GF-D8 (cell line): ENCODE results near the gene EIF1AD.

Experiments
- DNase-seq: peaks from one replicate; lab custom pipeline; 2025; lab: John Stamatoyannopoulos, UW

The EIF1AD gene

GRCh38 chr11:66004186-66004585 is 2.2 kb upstream of the EIF1AD start:
- no peak for DNase-seq

- no peak for DNase-seq
These were observed 1.3 kb upstream of the EIF1AD start for GRCh38 chr11:66003291-66003690.

GRCh38 chr11:66002648-66003225 is 780 bp upstream of the EIF1AD start:
- no peak for DNase-seq

- DNase-seq: peak; percentile 50
These were observed 4.7 kb downstream of the EIF1AD start for GRCh38 chr11:65997286-65997685.

GRCh38 chr11:65992056-65992455 is 9.9 kb downstream of the EIF1AD start:
- no peak for DNase-seq

GRCh38 chr11:65988791-65989592 is 13.0 kb downstream of the EIF1AD start:
- peak; percentile 83 for DNase-seq

- DNase-seq: no peak
These were observed 14.6 kb downstream of the EIF1AD start for GRCh38 chr11:65987336-65987735.

GRCh38 chr11:65983589-65983987 is 18.4 kb downstream of the EIF1AD start:
- DNase-seq: no peak

GRCh38 chr11:65982824-65983588 is 19.0 kb downstream of the EIF1AD start:
- DNase-seq: no peak

GRCh38 chr11:65981972-65982823 is 19.8 kb downstream of the EIF1AD start:
- no peak for DNase-seq

- DNase-seq: no peak
These were observed 20.7 kb downstream of the EIF1AD start for GRCh38 chr11:65981101-65981740.

GRCh38 chr11:65979261-65979759 is 22.6 kb downstream of the EIF1AD start:
- DNase-seq: no peak

- DNase-seq: no peak
These were observed 23.3 kb downstream of the EIF1AD start for GRCh38 chr11:65978391-65979238.

GRCh38 chr11:65977621-65978390 is 24.2 kb downstream of the EIF1AD start:
- DNase-seq: no peak

- DNase-seq: no peak
These were observed 25.5 kb downstream of the EIF1AD start for GRCh38 chr11:65976216-65977176.

- no peak for DNase-seq
These were observed 26.2 kb downstream of the EIF1AD start for GRCh38 chr11:65975771-65976170.

GRCh38 chr11:65973439-65974110 is 28.4 kb downstream of the EIF1AD start:
- no peak for DNase-seq

- DNase-seq: no peak
These were observed 29.8 kb downstream of the EIF1AD start for GRCh38 chr11:65972116-65972515.
